OCI-LY3 (cell line): ENCODE results near the gene EPC2.

Experiments used
- CTCF ChIP-seq: fragments of 200-600, 300-600 bp; sonication (generic); IDR thresholded peaks from 2 replicates; pipeline ENCODE4 v1.5.1; 2014; ENCODE audit warnings: antibody characterized with exemption, low read length, low read depth
- EZH2phosphoT487 ChIP-seq: fragments of 200-600 bp; shearing (Covaris generic); IDR thresholded peaks from 2 replicates; pipeline ENCODE4 v1.6.1; 2018; ENCODE audit warnings: antibody characterized with exemption, mixed run types, low read depth

- TF ChIP-seq CTCF: no peak
- TF ChIP-seq EZH2phosphoT487: no peak
Measured at GRCh38 chr2:148619560-148620195, 24.9 kb upstream of the EPC2 start.
